ENCODE results near the gene LRP8.

LRP8 gene

GRCh38 chr1:53313556-53313955 is 14.3 kb downstream of the LRP8 start:
- no peaks in the 10 kb centered on the region for H3K9me2 ChIP-seq (replicated peaks; ENCODE audit: insufficient read depth, low read length)
- no peak overlapping the region for H3K4me3 ChIP-seq (ENCODE audit: insufficient read depth, low read length, poor library complexity, severe bottlenecking)
- no peak overlapping the region for H3K9ac ChIP-seq (ENCODE audit: low read length)
- no peaks in the 10 kb centered on the region; the same call in 1 of the 2 replicates for H4K20me1 ChIP-seq (ENCODE audit: low read depth, low read length)
- no peaks in the 10 kb centered on the region for H3K27me3 ChIP-seq (ENCODE audit: low read length)
- H3K27ac ChIP-seq (ENCODE audit: low read depth, low read length) = no peak overlapping the region
- H3F3A ChIP-seq (ENCODE audit: insufficient read depth) = no peaks in the 10 kb centered on the region
- no peaks in the 10 kb centered on the region for H3K36me3 ChIP-seq (ENCODE audit: low read length)
- H3K79me2 ChIP-seq (ENCODE audit: insufficient read depth, low read length) = peaks cover 89% of the 10 kb centered on the region
- H3K9me3 ChIP-seq (ENCODE audit: insufficient read depth, low read length) = no peaks in the 10 kb centered on the region
- H3K4me2 ChIP-seq (ENCODE audit: low read depth, low read length, poor library complexity, severe bottlenecking) = no peak overlapping the region
- H2AFZ ChIP-seq (ENCODE audit: low read depth, low read length, severe bottlenecking) = no peak overlapping the region
- TF ChIP-seq EZH2phosphoT487 (conservative IDR thresholded peaks at IDR 0.05; ENCODE audit: low read length) = no peak
- no peak for TF ChIP-seq CTCF (IDR thresholded peaks at IDR 0.05; ENCODE audit: insufficient read depth, low read length, poor library complexity, severe bottlenecking)

GRCh38 chr1:53311702-53312305 is 16.1 kb downstream of the LRP8 start:
- Histone ChIP-seq H3K4me2 (ENCODE audit: low read depth, low read length, poor library complexity, severe bottlenecking) (no peak overlapping the region), H3K79me2 (ENCODE audit: insufficient read depth, low read length) (peaks cover 91% of the 10 kb centered on the region), H3K9me2 (replicated peaks; ENCODE audit: insufficient read depth, low read length) (no peaks in the 10 kb centered on the region), H3K9me3 (ENCODE audit: insufficient read depth, low read length) (no peaks in the 10 kb centered on the region), H2AFZ (ENCODE audit: low read depth, low read length, severe bottlenecking) (no peak overlapping the region), H3K27ac (ENCODE audit: low read depth, low read length) (no peak overlapping the region), H3K36me3 (ENCODE audit: low read length) (no peaks in the 10 kb centered on the region), H3F3A (ENCODE audit: insufficient read depth) (no peaks in the 10 kb centered on the region), H3K4me3 (ENCODE audit: insufficient read depth, low read length, poor library complexity, severe bottlenecking) (no peak overlapping the region), H3K9ac (ENCODE audit: low read length) (no peak overlapping the region), H3K27me3 (ENCODE audit: low read length) (no peaks in the 10 kb centered on the region), H4K20me1 (ENCODE audit: low read depth, low read length) (no peaks in the 10 kb centered on the region; the same call in 1 of the 2 replicates)
- TF ChIP-seq EZH2phosphoT487 (conservative IDR thresholded peaks at IDR 0.05; ENCODE audit: low read length) (no peak), CTCF (IDR thresholded peaks at IDR 0.05; ENCODE audit: insufficient read depth, low read length, poor library complexity, severe bottlenecking) (no peak)

- no peak overlapping the region for H3K4me2 ChIP-seq (ENCODE audit: low read depth, low read length, poor library complexity, severe bottlenecking)
- no peaks in the 10 kb centered on the region for H3K36me3 ChIP-seq (ENCODE audit: low read length)
- no peak overlapping the region for H3K4me3 ChIP-seq (ENCODE audit: insufficient read depth, low read length, poor library complexity, severe bottlenecking)
- no peak overlapping the region for H3K27ac ChIP-seq (ENCODE audit: low read depth, low read length)
- no peaks in the 10 kb centered on the region; the same call in 1 of the 2 replicates for H4K20me1 ChIP-seq (ENCODE audit: low read depth, low read length)
- no peak overlapping the region for H3K9ac ChIP-seq (ENCODE audit: low read length)
- H3F3A ChIP-seq (ENCODE audit: insufficient read depth) = no peaks in the 10 kb centered on the region
- H3K27me3 ChIP-seq (ENCODE audit: low read length) = no peaks in the 10 kb centered on the region
- H3K9me2 ChIP-seq (replicated peaks; ENCODE audit: insufficient read depth, low read length) = no peaks in the 10 kb centered on the region
- no peaks in the 10 kb centered on the region for H3K9me3 ChIP-seq (ENCODE audit: insufficient read depth, low read length)
- no peak overlapping the region for H2AFZ ChIP-seq (ENCODE audit: low read depth, low read length, severe bottlenecking)
- H3K79me2 ChIP-seq (ENCODE audit: insufficient read depth, low read length) = peaks cover 91% of the 10 kb centered on the region
- TF ChIP-seq EZH2phosphoT487 (conservative IDR thresholded peaks at IDR 0.05; ENCODE audit: low read length) = no peak
- TF ChIP-seq CTCF (IDR thresholded peaks at IDR 0.05; ENCODE audit: insufficient read depth, low read length, poor library complexity, severe bottlenecking) = no peak
These were observed 16.8 kb downstream of the LRP8 start for GRCh38 chr1:53310847-53311681.

Measured in SU-DHL-6 (cell line).